K562 (cell line): Measurements from ENCODE around the gene CTDSP1. TPM values are rescaled to one million over a fixed set of nuclear protein-coding genes. Genes with fewer than 3 reads are reported as not detected.
A peak's percentile ranks its signal among the peaks of the same experiment; 100 is the strongest.

Source experiments
- BACH1 ChIP-seq: fragments of 200-800 bp; sonication (Bioruptor generic); IDR thresholded peaks from 2 replicates; pipeline ENCODE4 v1.6.1; 2016; ENCODE audit warnings: missing genetic modification characterization, missing compliant biosample characterization
- CHD1 ChIP-seq: fragments of 200-600 bp; sonication (generic); IDR thresholded peaks from one replicate; pipeline ENCODE4 v1.6.1; 2012; ENCODE audit warnings: mild to moderate bottlenecking, moderate library complexity, low read length, inconsistent platforms
- CUX1 ChIP-seq: fragments of 200-800 bp; sonication (Bioruptor generic); IDR thresholded peaks from 2 replicates; pipeline ENCODE4 v1.6.1; 2016; ENCODE audit warnings: missing genetic modification characterization, missing compliant biosample characterization
- EP400 ChIP-seq: fragments of 450-650 bp; IDR thresholded peaks from 2 replicates; pipeline ENCODE4 v1.6.1; 2017; ENCODE audit warnings: antibody characterized with exemption, mild to moderate bottlenecking, moderate library complexity
- FOXA1 ChIP-seq: fragments of 450-650 bp; IDR thresholded peaks from 2 replicates; pipeline ENCODE4 v1.6.1; 2016; ENCODE audit warnings: mild to moderate bottlenecking, borderline replicate concordance
- FUS ChIP-seq: fragments of 200-400 bp; formaldehyde crosslinking; optimal IDR thresholded peaks from 2 replicates; pipeline ENCODE3; 2017; ENCODE audit warnings: low read depth, low read length
- HDGF ChIP-seq: fragments of 450-650 bp; IDR thresholded peaks from 2 replicates; pipeline ENCODE4 v1.6.1; 2016
- JUND ChIP-seq, 2 experiments: IDR thresholded peaks; 2 replicates in 1 of 2; 3 replicates in 1 of 2; pipeline ENCODE4 v1.6.1; 2011; ENCODE audit warnings: borderline replicate concordance in 2 of 2, low read depth in 2 of 2, low read length in 2 of 2, improper control_type of control experiment in 1 of 2, missing biosample characterization in 1 of 2, missing genetic modification characterization in 1 of 2, missing genetic modification reagents in 1 of 2
- KDM1A ChIP-seq, 2 experiments: fragments of 450-650 bp; IDR thresholded peaks; 2 replicates each; pipeline ENCODE4 v1.6.1; 2016; ENCODE audit warnings: mild to moderate bottlenecking in 2 of 2
- NFATC3 ChIP-seq: fragments of 450-650 bp; IDR thresholded peaks from 2 replicates; pipeline ENCODE4 v1.6.1; 2017; ENCODE audit warnings: mild to moderate bottlenecking
- PRMT5 ChIP-seq: sonication (generic); formaldehyde crosslinking; IDR thresholded peaks from 2 replicates; pipeline ENCODE4 v1.5.0; 2020; ENCODE audit warnings: missing genetic modification reagents
- RBM14 ChIP-seq: fragments of 200-400 bp; formaldehyde crosslinking; IDR thresholded peaks from 2 replicates; pipeline ENCODE4 v1.6.1; 2018; ENCODE audit warnings: low read depth, mild to moderate bottlenecking, low read length, moderate library complexity, borderline replicate concordance; ENCODE audit not compliant: insufficient read depth
- SRSF9 ChIP-seq: fragments of 200-400 bp; formaldehyde crosslinking; IDR thresholded peaks from 2 replicates; pipeline ENCODE4 v1.6.1; 2017; ENCODE audit warnings: low read depth, low read length, borderline replicate concordance
- TSC22D4 ChIP-seq: fragments of 450-650 bp; IDR thresholded peaks from 2 replicates; pipeline ENCODE4 v1.6.1; 2016; ENCODE audit warnings: missing genetic modification characterization, missing biosample characterization, control low read depth
- ZNF316 ChIP-seq: fragments of 450-650 bp; IDR thresholded peaks from 2 replicates; pipeline ENCODE4 v1.6.1; 2016
- ZNF79 ChIP-seq: fragments of 250-450 bp; sonication (Bioruptor Pico); IDR thresholded peaks from 2 replicates; pipeline ENCODE4 v1.4.0; 2020; ENCODE audit warnings: low read depth, mild to moderate bottlenecking, moderate library complexity
- polyA plus RNA-seq, 8 experiments: library from polyadenylated mRNA; depleted of rRNA in 4 of 8; stranded (reverse) in 5 of 8; unstranded in 3 of 8; fragments of >200 nt; fragmentation: Nextera tagmentation in 2 of 8; fragmentation: Illumina TruSeq in 1 of 8; extraction: Ambion mirVana in 2 of 8; extraction: Trizol in 1 of 8; gene quantifications; 2 replicates each; pipeline versions ENCODE4 v1.2.1 to v1.2.3, GENCODE V29; 2011 to 2014; ENCODE audit warnings: inconsistent platforms in 1 of 8, missing spikeins in 1 of 8
- total RNA-seq, 7 experiments: library from RNA; depleted of rRNA in 6 of 7; stranded (reverse); fragments of >200 nt in 6 of 7; fragmentation: Illumina TruSeq in 2 of 7; extraction: Trizol in 2 of 7; gene quantifications; 2 replicates each; pipeline versions ENCODE4 v1.2.1 to v1.2.3, GENCODE V29; 2011 to 2021; ENCODE audit warnings: low replicate concordance in 1 of 7
- TF ChIP-seq, protein P1 (sequence below): sonication (generic); formaldehyde crosslinking; IDR thresholded peaks from 2 replicates; pipeline ENCODE4 v1.8.1; 2022; ENCODE audit warnings: missing genetic modification reagents
- TF ChIP-seq, protein P2 (sequence below), 2 experiments: fragments of 150-350 bp in 1 of 2; IDR thresholded peaks; 2 replicates each; pipeline ENCODE4 v1.6.1; 2012 to 2016; ENCODE audit warnings: low read depth in 2 of 2, low read length in 2 of 2, mild to moderate bottlenecking in 1 of 2, moderate library complexity in 1 of 2

CTDSP1 gene
- total and polyA plus RNA-seq, 9 of the 15 experiments (the other 6 are each of a cell fraction or from before 2014, with no cell fraction given): 2.4 to 74.8 (median 45.8) TPM

GRCh38 chr2:218395826-218396687, 3.6 kb upstream of the CTDSP1 start (continued):
- TF ChIP-seq RBM14 (no peak), TSC22D4 (tag) (no peak), ZNF79 (CRISPR knock-in tag) (no peak), CHD1 (no peak), PRMT5 (CRISPR knock-in tag) (no peak), ZNF316 (no peak), EP400 (peak; percentile 91), JUND (IDR thresholded peaks at IDR 0.05; ENCODE audit: borderline replicate concordance, low read depth, low read length) (0 out of 2 replicates have a peak, but pooled peaks have one; percentile 29), JUND (tag; IDR thresholded peaks at IDR 0.05; ENCODE audit: borderline replicate concordance, low read depth, low read length) (no peak; the same call in 2 of the 3 replicates), HDGF (no peak), FOXA1 (no peak), SRSF9 (no peak), NFATC3 (no peak), CUX1 (CRISPR knock-in tag) (no peak), FUS (no peak), BACH1 (tag) (no peak), KDM1A (IDR thresholded peaks at IDR 0.05) (peak in 1 of 2 experiments; percentile 57; a peak in 1 of 4 replicates)
- TF ChIP-seq, protein P1, sequence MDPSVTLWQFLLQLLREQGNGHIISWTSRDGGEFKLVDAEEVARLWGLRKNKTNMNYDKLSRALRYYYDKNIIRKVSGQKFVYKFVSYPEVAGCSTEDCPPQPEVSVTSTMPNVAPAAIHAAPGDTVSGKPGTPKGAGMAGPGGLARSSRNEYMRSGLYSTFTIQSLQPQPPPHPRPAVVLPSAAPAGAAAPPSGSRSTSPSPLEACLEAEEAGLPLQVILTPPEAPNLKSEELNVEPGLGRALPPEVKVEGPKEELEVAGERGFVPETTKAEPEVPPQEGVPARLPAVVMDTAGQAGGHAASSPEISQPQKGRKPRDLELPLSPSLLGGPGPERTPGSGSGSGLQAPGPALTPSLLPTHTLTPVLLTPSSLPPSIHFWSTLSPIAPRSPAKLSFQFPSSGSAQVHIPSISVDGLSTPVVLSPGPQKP (CRISPR knock-in tag): no peak
- TF ChIP-seq, protein P2, sequence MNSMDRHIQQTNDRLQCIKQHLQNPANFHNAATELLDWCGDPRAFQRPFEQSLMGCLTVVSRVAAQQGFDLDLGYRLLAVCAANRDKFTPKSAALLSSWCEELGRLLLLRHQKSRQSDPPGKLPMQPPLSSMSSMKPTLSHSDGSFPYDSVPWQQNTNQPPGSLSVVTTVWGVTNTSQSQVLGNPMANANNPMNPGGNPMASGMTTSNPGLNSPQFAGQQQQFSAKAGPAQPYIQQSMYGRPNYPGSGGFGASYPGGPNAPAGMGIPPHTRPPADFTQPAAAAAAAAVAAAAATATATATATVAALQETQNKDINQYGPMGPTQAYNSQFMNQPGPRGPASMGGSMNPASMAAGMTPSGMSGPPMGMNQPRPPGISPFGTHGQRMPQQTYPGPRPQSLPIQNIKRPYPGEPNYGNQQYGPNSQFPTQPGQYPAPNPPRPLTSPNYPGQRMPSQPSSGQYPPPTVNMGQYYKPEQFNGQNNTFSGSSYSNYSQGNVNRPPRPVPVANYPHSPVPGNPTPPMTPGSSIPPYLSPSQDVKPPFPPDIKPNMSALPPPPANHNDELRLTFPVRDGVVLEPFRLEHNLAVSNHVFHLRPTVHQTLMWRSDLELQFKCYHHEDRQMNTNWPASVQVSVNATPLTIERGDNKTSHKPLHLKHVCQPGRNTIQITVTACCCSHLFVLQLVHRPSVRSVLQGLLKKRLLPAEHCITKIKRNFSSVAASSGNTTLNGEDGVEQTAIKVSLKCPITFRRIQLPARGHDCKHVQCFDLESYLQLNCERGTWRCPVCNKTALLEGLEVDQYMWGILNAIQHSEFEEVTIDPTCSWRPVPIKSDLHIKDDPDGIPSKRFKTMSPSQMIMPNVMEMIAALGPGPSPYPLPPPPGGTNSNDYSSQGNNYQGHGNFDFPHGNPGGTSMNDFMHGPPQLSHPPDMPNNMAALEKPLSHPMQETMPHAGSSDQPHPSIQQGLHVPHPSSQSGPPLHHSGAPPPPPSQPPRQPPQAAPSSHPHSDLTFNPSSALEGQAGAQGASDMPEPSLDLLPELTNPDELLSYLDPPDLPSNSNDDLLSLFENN (IDR thresholded peaks at IDR 0.05; ENCODE audit: low read depth in 2 of 2, low read length in 2 of 2): no peak
